WTC11 (cell line): ENCODE results near the gene ACVR2B.
"Not testable (repeated sequence)": the region's sequence is repeated elsewhere in the genome, so short reads cannot be mapped to it uniquely, and the experiment has no call there.

Experiments
- ATF3 ChIP-seq: sonication (generic); formaldehyde crosslinking; conservative IDR thresholded peaks from 2 replicates; pipeline ENCODE4 v1.8.1; 2022; ENCODE audit warnings: mild to moderate bottlenecking, missing genetic modification reagents
- CREB1 ChIP-seq: sonication (generic); formaldehyde crosslinking; IDR thresholded peaks from 2 replicates; pipeline ENCODE4 v1.8.0; 2023; ENCODE audit warnings: mild to moderate bottlenecking, missing genetic modification reagents
- CTCF ChIP-seq: fragments of 200-600 bp; IDR thresholded peaks from 2 replicates; pipeline ENCODE4 v1.8.0; 2022; ENCODE audit warnings: antibody characterized with exemption
- ETV6 ChIP-seq: sonication (generic); formaldehyde crosslinking; IDR thresholded peaks from 2 replicates; pipeline ENCODE4 v1.8.1; 2022; ENCODE audit warnings: mild to moderate bottlenecking, missing genetic modification reagents
- IRF2 ChIP-seq: sonication (generic); formaldehyde crosslinking; IDR thresholded peaks from 2 replicates; pipeline ENCODE4 v1.8.0; 2022; ENCODE audit warnings: low read depth, missing genetic modification reagents, borderline replicate concordance
- NR3C1 ChIP-seq: sonication (generic); formaldehyde crosslinking; conservative IDR thresholded peaks from 2 replicates; pipeline ENCODE4 v1.8.1; 2023; ENCODE audit warnings: low read depth, mild to moderate bottlenecking, missing genetic modification reagents
- SMAD3 ChIP-seq: sonication (generic); formaldehyde crosslinking; IDR thresholded peaks from 2 replicates; pipeline ENCODE4 v1.8.0; 2022; ENCODE audit warnings: missing genetic modification reagents, mild to moderate bottlenecking, borderline replicate concordance
- TEAD4 ChIP-seq: sonication (generic); formaldehyde crosslinking; IDR thresholded peaks from 2 replicates; pipeline ENCODE4 v1.8.0; 2022; ENCODE audit warnings: mild to moderate bottlenecking, missing genetic modification reagents
- USF2 ChIP-seq: sonication (generic); formaldehyde crosslinking; IDR thresholded peaks from 2 replicates; pipeline ENCODE4 v1.8.1; 2023; ENCODE audit warnings: mild to moderate bottlenecking, missing genetic modification reagents, moderate library complexity
- TF ChIP-seq, protein P1 (sequence below): sonication (generic); formaldehyde crosslinking; IDR thresholded peaks from 2 replicates; pipeline ENCODE4 v1.8.1; 2022; ENCODE audit warnings: low read depth, missing genetic modification reagents, borderline replicate concordance
- TF ChIP-seq, protein P2 (sequence below): sonication (generic); formaldehyde crosslinking; IDR thresholded peaks from 2 replicates; pipeline ENCODE4 v1.8.0; 2022; ENCODE audit warnings: mild to moderate bottlenecking, missing genetic modification reagents

DNA sequence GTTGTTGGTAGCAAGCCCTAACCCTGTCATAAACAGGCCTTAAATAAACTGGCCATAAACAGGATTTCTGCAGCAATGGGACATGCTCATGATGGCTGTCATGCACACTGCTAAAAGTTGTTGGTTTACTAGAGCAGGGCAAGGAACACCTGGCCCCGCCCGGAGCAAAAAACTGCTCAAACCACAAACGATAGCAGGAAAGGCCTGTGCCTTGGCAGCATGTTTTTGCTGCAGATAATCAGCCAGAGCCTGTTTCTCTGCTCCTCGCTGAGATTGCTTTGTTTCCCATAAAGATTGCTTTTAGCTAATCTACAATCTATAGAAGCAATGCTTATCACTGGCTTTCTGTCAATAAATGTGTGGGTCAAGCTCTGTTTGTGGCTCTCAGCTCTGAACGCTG lies 32.9 kb upstream of the ACVR2B start:
- not testable (repeated sequence) for TF ChIP-seq CTCF; ATF3 (CRISPR knock-in tag); NR3C1; USF2; ETV6 (CRISPR knock-in tag); TEAD4; SMAD3 (CRISPR knock-in tag); IRF2 (CRISPR knock-in tag); CREB1 (CRISPR knock-in tag)
- TF ChIP-seq, protein P1, sequence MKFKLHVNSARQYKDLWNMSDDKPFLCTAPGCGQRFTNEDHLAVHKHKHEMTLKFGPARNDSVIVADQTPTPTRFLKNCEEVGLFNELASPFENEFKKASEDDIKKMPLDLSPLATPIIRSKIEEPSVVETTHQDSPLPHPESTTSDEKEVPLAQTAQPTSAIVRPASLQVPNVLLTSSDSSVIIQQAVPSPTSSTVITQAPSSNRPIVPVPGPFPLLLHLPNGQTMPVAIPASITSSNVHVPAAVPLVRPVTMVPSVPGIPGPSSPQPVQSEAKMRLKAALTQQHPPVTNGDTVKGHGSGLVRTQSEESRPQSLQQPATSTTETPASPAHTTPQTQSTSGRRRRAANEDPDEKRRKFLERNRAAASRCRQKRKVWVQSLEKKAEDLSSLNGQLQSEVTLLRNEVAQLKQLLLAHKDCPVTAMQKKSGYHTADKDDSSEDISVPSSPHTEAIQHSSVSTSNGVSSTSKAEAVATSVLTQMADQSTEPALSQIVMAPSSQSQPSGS (CRISPR knock-in tag): not testable (repeated sequence)
- TF ChIP-seq, protein P2, sequence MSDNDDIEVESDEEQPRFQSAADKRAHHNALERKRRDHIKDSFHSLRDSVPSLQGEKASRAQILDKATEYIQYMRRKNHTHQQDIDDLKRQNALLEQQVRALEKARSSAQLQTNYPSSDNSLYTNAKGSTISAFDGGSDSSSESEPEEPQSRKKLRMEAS (CRISPR knock-in tag): not testable (repeated sequence)
